Kidney epithelial cell (primary cell): ENCODE data around the gene IGSF5. TPM values are rescaled to one million over a fixed set of nuclear protein-coding genes. Genes with fewer than 3 reads are reported as not detected.

Experiments
- DNase-seq: peaks from one replicate; pipeline ENCODE4 v3.0.0-alpha.2; 2010; ENCODE audit warnings: low read depth
- H3K27me3 ChIP-seq: 2 replicates; pipeline ENCODE4 v1.6.0; 2011; ENCODE audit warnings: low read length; ENCODE audit not compliant: control insufficient read depth, insufficient read depth
- H3K36me3 ChIP-seq: 2 replicates; pipeline ENCODE4 v1.5.1; 2011; ENCODE audit warnings: low read length; ENCODE audit not compliant: control insufficient read depth, insufficient read depth
- H3K4me3 ChIP-seq: 2 replicates; pipeline ENCODE4 v1.5.1; 2011; ENCODE audit warnings: low read depth, mild to moderate bottlenecking, control low read depth, low read length
- total RNA-seq: library from RNA; depleted of rRNA; stranded (reverse); fragments of >200 nt; gene quantifications from 2 replicates; pipeline ENCODE4 v1.2.3, GENCODE V29; 2015
- TF ChIP-seq, protein P1 (sequence below): IDR thresholded peaks from 2 replicates; pipeline ENCODE4 v1.5.1; 2011; ENCODE audit warnings: mild to moderate bottlenecking, moderate library complexity, low read length, control low read depth, inconsistent platforms; ENCODE audit not compliant: insufficient read depth, poor library complexity, severe bottlenecking

Gene IGSF5
- total RNA-seq, 1 donor from 2014 or later: 0.17 TPM

DNA sequence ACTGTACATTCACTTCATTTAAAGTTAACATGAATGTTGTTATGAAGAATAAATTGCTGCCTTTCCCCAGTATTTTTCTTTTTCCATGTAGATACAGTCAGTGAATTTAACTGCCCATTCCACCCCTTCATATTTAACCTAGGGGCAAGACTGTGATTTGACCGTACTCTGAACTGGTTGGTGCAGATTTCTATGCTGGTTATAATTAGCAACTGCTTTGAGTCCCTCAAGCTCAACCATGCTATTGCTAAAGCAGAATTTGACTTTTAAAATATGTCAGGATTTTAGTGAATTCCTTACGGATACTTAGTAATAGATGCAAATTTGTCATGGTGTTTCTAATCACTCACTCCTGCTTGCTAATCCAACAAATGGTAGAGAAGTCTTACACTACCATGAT is 57.2 kb downstream of the IGSF5 start:
- no peak overlapping the region for H3K4me3 ChIP-seq
- no peak for DNase-seq
- no peaks in the 10 kb centered on the region for H3K36me3 ChIP-seq
- TF ChIP-seq, protein P1, sequence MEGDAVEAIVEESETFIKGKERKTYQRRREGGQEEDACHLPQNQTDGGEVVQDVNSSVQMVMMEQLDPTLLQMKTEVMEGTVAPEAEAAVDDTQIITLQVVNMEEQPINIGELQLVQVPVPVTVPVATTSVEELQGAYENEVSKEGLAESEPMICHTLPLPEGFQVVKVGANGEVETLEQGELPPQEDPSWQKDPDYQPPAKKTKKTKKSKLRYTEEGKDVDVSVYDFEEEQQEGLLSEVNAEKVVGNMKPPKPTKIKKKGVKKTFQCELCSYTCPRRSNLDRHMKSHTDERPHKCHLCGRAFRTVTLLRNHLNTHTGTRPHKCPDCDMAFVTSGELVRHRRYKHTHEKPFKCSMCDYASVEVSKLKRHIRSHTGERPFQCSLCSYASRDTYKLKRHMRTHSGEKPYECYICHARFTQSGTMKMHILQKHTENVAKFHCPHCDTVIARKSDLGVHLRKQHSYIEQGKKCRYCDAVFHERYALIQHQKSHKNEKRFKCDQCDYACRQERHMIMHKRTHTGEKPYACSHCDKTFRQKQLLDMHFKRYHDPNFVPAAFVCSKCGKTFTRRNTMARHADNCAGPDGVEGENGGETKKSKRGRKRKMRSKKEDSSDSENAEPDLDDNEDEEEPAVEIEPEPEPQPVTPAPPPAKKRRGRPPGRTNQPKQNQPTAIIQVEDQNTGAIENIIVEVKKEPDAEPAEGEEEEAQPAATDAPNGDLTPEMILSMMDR: no peak
- no peaks in the 10 kb centered on the region for H3K27me3 ChIP-seq

- TF ChIP-seq, protein P1: no peak
- no peaks in the 10 kb centered on the region for H3K36me3 ChIP-seq
- no peak for DNase-seq
- H3K4me3 ChIP-seq: no peak overlapping the region
- no peaks in the 10 kb centered on the region for H3K27me3 ChIP-seq
Measured at GRCh38 chr21:39803393-39803792, 58.4 kb downstream of the IGSF5 start.

DNA sequence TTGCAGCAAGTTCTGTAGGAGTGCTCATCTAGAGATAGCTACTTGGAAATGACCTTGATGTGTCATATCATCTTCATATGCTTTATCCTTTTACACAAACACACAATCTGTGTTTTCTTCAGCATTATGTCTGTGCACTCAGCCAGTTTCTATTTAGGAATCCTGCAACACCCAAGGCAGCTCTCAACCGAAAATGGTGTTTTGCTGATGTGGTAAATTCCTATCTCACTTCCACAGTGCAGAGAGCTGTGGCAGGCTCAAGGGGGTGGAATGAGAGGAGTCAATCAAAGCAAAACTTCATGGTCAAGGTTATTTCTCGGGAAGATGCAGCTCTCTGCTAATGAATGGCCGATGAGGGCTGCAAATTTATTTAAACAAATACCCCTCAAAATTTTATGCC is 59.3 kb downstream of the IGSF5 start:
- Histone ChIP-seq H3K4me3 (no peak overlapping the region), H3K27me3 (no peaks in the 10 kb centered on the region), H3K36me3 (no peaks in the 10 kb centered on the region)
- TF ChIP-seq, protein P1: no peak
- no peak for DNase-seq

DNA sequence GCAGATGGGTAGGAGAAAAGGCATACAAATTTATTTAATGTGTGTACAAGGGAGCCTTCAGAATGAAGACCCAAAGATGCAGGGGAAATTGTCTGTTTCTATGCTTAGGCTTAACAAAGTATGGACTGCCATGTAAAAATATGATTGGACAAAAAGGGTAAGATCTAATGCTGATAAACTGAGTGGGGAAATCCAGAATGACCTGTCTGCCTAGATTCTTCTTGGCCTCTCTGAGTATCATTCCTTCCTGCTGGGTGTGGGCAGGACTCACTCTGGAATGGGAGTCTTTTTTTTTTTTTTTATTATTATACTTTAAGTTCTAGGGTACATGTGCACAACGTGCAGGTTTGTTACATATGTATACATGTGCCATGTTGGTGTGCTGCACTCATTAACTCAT is 61.0 kb downstream of the IGSF5 start:
- no peaks in the 10 kb centered on the region for H3K27me3 ChIP-seq
- H3K36me3 ChIP-seq: no peaks in the 10 kb centered on the region
- no peak for DNase-seq
- H3K4me3 ChIP-seq: no peak overlapping the region
- TF ChIP-seq, protein P1: no peak

GRCh38 chr21:39807738-39808137 is 62.8 kb downstream of the IGSF5 start:
- no peak overlapping the region for H3K4me3 ChIP-seq
- no peaks in the 10 kb centered on the region for H3K27me3 ChIP-seq
- TF ChIP-seq, protein P1: no peak
- DNase-seq: no peak
- H3K36me3 ChIP-seq: no peaks in the 10 kb centered on the region

DNA sequence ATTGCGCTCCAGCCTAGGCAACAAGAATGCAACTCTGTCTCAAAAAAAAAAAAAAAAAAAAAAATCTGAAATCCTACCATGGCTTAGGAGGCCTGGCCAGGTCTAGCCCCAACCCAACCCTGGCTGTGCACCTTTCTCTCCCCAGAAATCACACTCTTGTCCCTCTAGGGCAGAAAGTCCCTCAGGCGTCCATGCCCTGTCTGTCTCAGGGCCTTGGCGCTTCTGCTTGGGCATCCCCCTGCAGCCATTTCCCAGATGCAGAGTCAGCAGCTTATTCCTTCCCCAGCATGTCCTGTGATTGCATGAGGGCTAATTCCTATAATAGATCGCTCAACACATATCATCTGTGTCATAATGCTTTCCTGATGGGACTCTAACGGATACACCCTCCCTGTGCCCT is 65.0 kb downstream of the IGSF5 start:
- Histone ChIP-seq H3K27me3 (no peaks in the 10 kb centered on the region), H3K36me3 (no peaks in the 10 kb centered on the region), H3K4me3 (no peak overlapping the region)
- TF ChIP-seq, protein P1: no peak
- no peak for DNase-seq
